ENCODE data around the gene TYW5.

TYW5 gene

DNA sequence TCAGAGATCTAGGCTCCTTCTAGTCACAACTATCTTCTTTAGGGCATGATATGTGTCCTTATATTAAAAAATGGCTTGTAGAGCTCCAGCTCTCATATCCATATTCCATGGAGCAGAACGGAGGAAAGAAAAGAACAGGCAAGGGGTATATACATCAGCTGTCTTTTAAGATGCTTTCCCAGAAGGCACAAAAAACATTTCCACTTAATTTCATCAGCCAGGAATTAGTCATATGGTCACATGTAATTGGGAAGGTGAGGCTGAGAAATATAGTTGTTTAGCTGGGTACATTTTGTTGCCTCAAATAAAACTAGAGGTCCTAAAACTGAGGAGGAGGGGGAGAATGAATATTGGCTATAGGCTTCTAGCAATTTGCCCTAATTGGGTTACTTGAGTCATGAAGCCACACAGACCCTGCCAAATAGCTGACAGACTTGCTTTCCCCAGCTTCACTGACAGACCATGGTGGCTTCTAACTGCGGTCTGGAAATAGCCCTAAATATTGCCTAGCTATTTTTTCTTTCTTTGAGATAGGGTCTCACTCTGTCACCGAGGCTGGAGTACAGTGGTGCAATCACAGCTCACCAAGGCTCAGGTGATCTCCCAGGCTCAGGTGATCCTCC, 20.1 kb upstream of the TYW5 start:
- no peak for DNase-seq (ENCODE audit: low read depth in 2 of 2)

GRCh38 chr2:199973703-199974102, 18.4 kb upstream of the TYW5 start:
- DNase-seq (ENCODE audit: low read depth in 2 of 2), result no peak

DNA sequence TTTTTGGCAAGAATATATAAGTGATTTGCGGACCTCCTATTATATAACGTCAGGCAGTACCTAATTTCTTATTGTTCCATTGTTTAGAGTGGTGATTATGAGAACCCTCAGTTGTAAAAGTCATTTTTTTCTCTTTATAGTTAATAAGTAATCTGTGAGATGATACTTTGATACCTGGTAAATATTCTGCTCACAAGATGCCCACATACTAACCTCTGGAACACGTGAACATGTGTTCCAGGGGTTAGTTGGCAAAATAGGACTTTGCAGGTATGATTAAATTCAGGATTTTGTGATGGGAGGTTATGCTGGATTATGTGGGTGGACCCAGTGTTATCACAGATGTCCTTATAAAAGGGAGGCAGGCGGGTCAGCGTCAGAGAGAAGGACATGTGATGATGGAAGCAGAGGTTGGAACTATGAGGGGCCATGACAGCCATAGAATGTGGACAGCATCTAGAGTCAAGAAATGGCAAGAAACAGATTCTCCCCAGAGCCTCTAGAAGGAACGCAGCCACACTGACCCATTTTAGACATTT, 16.9 kb upstream of the TYW5 start:
- no peak for DNase-seq (ENCODE audit: low read depth in 2 of 2)

GRCh38 chr2:199968126-199968525, 12.8 kb upstream of the TYW5 start:
- no peak for DNase-seq (ENCODE audit: low read depth in 2 of 2)

- no peak for DNase-seq (ENCODE audit: low read depth in 2 of 2)
These were observed 11.7 kb upstream of the TYW5 start for GRCh38 chr2:199966976-199967375.

- DNase-seq (ENCODE audit: low read depth in 2 of 2), result no peak
These were observed 11.1 kb upstream of the TYW5 start for GRCh38 chr2:199966405-199966804.

DNA sequence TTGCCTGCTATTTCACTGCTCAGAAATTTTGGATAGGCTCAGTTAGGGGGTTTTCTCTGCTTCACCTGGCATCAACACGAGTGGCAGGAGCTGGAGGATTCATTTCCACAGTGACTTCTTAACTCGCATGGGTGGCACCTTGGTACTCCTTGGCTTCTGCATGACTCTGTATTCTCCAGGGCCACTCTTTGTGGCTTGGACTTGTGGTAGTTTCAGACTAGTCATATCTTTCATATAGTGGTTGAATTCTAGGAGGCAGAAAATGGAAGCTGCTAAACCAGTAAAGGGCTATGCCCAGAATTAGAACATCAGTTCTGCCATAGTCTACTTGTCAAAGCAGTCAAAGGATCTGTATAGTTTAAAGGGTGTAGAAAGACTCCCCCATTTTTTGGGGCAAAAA, 6.9 kb upstream of the TYW5 start:
- no peak for DNase-seq (ENCODE audit: low read depth in 2 of 2)

DNA sequence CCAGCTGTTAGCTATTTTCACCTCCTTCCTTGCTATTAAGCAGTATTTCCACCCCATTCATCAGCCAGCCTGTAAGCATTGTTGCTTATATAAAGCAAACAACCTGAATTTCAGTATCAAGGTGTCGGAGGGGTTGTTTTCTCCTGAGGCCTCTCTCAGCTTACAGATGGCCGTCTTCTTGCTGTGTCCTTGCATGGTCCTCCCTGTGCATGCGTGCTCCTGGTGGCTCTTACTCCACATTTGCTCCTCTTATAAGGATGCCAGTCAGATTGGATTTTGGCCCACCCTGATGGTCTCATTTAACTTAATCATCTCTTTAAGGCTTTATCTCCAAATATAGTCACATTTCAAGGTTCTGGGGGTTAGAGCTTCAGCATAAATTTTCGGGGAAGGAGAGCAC, 2.7 kb upstream of the TYW5 start:
- DNase-seq (ENCODE audit: low read depth in 2 of 2), result no peak

DNA sequence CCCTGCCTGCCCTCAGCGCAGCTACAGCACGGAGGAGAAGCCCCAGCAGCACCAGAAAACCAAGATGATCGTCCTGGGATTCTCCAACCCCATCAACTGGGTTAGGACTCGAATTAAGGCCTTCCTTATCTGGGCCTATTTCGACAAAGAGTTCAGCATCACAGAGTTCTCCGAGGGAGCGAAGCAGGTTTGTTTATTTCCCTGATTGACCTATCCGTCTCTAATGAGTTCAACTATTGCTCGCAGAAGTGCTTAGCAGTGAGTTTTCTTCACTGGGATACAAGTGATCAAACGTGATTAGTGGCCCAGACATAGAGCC, 730 bp upstream of the TYW5 start:
- no peak for DNase-seq (ENCODE audit: low read depth in 2 of 2)

DNA sequence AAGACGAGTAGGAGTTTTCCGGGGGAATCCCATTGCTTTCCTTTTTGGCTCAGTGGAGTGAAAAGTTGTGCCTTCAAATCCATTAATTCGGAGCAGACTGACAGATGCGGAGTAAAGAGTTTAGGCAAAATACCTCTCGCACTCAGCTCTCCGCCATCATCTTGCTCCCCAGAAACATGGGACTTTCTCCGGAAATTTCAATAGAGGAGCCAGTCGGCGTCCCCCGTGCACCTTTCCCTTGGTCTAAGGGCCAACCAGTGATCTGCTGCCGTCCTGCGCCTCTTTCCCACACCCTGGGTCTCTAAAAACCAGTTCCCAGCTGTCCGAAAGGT, 318 bp downstream of the TYW5 start:
- no peak for DNase-seq (ENCODE audit: low read depth in 2 of 2)

DNA sequence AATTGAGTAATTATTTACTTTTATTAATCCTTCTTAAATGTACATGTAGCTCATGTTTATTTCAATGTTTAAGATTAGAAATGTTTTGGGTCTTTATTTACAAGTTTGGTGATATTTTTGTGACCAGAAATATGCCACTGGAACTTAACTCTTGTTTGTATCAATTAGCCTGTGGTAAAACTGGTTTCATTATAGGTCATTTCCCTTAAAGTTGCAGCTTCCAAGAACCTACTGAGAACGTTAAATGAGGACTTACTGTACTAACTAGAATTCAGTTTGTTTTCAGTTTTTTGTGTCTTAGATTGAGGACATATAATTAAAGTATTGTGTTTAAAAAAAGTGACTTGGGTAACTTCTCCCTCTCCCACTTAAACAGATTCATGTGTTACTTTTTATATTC, 4.3 kb downstream of the TYW5 start:
- DNase-seq (ENCODE audit: low read depth in 2 of 2), result no peak

DNA sequence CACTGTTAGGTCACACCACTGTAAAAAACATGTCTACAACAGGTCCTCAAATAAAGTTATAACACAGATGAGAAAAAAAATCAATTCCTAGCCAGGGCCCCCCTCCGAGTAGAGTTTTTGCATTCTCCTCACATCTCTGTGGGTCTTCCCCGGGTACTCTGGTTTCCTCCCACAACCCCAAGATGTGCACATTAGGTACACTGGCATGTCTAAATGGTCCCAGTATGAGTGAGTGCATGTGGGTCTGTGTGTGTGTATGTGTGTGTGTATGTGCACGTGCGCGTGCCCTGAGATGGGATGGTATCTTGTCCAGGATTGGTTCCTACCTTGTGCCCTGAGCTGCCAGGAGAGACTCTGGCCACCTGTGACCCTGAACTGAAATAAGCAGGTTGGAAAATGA, 4.9 kb downstream of the TYW5 start:
- DNase-seq (ENCODE audit: low read depth in 2 of 2), result no peak

DNA sequence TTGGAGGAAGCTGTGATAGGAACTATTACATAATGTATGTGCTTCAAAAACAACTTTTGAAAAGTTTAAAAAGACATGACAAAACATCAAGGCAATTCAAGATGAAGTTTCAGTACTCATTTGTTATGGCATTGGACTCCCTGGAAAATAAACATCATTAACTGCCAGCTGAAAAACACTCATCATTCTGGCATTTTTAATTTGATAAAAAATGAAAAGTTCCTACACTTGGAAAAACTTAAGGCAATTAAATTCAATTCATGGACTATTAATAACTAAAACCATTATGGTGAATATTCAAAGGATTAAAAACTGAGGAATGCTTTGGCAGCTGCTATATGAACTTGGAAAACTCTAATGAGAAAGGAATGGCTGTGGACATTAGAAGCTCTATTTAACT, 8.5 kb downstream of the TYW5 start:
- no peak for DNase-seq (ENCODE audit: low read depth in 2 of 2)

DNA sequence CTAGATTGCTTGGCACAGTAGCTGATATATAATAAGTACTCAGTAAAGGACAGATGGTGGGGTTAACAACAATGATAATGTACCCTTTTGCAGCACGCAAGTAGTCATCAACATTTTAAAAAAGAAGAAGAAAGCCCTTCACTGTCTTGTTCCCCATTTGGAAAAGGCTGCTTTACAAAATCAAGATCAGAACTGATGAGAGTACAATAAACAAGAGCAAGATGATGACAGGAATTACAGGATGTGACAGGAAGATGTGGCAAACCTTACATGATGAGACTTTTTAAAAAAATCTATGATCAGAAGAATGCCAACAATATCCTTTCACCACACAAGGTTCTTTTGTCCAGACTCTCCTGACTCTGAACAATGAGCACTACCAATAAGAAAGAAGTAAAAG, 9.1 kb downstream of the TYW5 start:
- DNase-seq (ENCODE audit: low read depth in 2 of 2), result no peak

- no peak for DNase-seq (ENCODE audit: low read depth in 2 of 2)
These were observed 11.9 kb downstream of the TYW5 start for GRCh38 chr2:199943373-199943772.

GRCh38 chr2:199940373-199940772, 14.9 kb downstream of the TYW5 start:
- no peak for DNase-seq (ENCODE audit: low read depth in 2 of 2)

- DNase-seq (ENCODE audit: low read depth in 2 of 2), result no peak
These were observed 18.7 kb downstream of the TYW5 start for GRCh38 chr2:199936554-199936953.

DNA sequence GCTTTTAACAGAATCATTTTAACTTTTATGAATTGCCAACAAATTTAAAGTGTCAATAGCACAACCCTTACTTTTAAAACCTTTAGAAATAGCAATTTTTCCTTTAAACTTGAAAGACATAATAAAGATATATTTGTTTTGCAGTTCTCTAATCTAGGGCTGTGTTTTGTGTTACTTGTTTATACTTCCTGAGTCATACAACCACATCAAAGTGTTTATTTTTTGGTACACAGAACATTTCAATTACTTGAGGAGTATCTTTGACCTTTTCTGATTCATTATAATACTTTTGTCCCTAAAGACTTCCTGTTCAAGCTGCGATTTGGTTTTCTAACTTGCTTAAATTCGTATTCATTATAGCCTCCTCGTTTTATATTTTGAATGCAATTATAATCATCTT, 21.8 kb downstream of the TYW5 start:
- no peak for DNase-seq (ENCODE audit: low read depth in 2 of 2)

DNA sequence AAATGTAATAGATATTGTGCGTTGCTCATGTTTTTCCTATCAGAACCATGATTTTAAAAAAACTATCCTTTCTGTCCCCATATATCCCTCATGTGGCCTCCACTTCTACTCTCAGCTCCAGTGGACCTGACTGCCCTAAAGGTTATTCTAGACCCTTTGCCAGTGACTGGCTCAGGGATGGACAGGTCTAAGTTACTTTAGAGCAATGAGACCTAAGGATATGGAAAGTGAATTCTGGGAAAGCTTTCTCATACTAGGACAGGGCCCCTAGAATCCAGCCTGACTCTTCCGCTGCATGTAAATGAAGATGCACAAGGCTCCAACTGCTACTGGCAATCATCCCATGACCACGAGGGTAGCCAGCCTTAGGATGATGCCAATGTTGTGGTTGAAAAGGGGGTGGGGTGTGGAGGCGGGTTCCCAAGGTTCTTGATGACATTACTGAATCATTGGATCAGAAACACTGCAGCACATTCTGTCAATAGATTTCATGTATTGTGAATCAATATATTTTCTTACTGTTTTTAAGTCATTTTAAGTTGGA, 22.9 kb downstream of the TYW5 start:
- no peak for DNase-seq (ENCODE audit: low read depth in 2 of 2)

DNA sequence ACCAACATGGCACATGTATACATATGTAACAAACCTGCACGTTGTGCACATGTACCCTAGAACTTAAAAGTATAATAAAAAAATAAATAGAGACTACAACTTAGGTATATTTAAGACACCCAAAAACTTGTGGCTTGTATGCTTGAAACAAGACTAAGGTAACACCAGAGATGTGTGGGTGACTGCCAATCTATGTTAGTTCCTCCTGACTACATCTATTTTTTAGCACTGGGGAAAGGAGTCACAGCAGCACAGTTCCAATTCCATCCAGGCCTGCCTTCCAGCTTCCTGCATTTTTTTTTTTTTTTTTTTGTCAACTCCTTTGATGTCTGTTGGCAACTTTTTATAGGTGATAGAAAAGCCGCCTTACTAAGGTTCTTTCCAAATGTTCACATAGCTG, 26.0 kb downstream of the TYW5 start:
- no peak for DNase-seq (ENCODE audit: low read depth in 2 of 2)

GRCh38 chr2:199928626-199929025, 26.7 kb downstream of the TYW5 start:
- no peak for DNase-seq (ENCODE audit: low read depth in 2 of 2)

DNA sequence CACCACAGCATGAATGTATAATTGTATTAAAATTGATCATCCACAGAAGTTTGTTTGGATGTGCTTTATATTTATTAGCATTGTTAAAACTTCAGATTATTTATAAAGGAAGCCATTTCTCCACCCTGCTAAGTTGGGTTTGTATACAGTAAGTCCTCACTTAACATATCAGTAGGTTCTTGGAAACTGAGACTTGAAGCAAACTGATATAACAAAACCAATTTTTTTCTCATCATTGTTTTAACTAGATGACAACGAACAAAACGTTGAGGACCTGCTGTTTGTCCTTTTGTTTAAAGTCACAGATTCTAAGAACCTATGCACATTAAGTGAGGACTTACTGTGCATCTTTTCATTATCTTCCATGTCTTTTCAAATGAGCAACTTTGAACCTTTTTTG, 27.1 kb downstream of the TYW5 start:
- DNase-seq (ENCODE audit: low read depth in 2 of 2), result no peak

DNA sequence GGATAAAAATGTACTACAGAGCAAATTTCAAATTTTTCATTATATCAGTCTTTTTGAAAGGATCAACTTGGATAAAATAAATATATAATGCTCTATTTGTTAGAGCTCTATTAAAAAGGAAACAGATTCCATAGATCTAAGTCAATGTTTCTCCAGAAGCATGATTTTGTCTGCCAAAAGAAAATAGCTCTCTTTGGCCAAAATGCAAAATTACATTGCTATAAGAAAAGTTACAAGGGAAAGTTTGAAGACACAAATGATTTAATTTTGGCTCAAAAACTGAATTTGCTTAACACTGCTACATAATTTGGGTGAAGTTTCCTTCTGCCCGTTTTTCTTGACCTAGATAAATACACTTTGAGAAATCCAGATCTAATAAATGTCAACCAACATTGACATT, 28.5 kb downstream of the TYW5 start:
- no peak for DNase-seq (ENCODE audit: low read depth in 2 of 2)

GRCh38 chr2:199923924-199924323, 31.4 kb downstream of the TYW5 start:
- DNase-seq (ENCODE audit: low read depth in 2 of 2), result no peak
